Nephron (organoid): ENCODE results near the gene FEM1A.

Experiments used
- H3K27ac Mint-ChIP-seq, 3 experiments: 2 replicates each; pipeline ENCODE4 v1.8.0; 2020; ENCODE audit warnings: mixed read lengths in 3 of 3, mild to moderate bottlenecking in 2 of 3, moderate library complexity in 1 of 3
- H3K27me3 Mint-ChIP-seq: 2 replicates; pipeline ENCODE4 v1.8.0; 2021; ENCODE audit warnings: low read depth, mild to moderate bottlenecking, moderate library complexity, mixed read lengths
- H3K36me3 Mint-ChIP-seq: 2 replicates; pipeline ENCODE4 v1.8.0; 2020; ENCODE audit warnings: low read depth, mixed read lengths
- H3K4me1 Mint-ChIP-seq: 2 replicates; pipeline ENCODE4 v1.8.0; 2020; ENCODE audit warnings: mixed read lengths
- H3K4me3 Mint-ChIP-seq, 3 experiments: 2 replicates each; pipeline ENCODE4 v1.8.0; 2020; ENCODE audit warnings: mild to moderate bottlenecking in 3 of 3, mixed read lengths in 3 of 3, moderate library complexity in 2 of 3
- H3K9me3 Mint-ChIP-seq: 2 replicates; pipeline ENCODE4 v1.8.0; 2020; ENCODE audit warnings: mixed read lengths
- TF ChIP-seq, protein P1 (sequence below), 3 experiments: fragments of 200-600 bp; sonication (generic); IDR thresholded peaks; one replicate each; pipeline ENCODE4 v1.5.0; 2021; ENCODE audit warnings: antibody characterized with exemption in 3 of 3; ENCODE audit not compliant: unreplicated experiment in 3 of 3

FEM1A gene

GRCh38 chr19:4748185-4748584 lies 43.3 kb upstream of the FEM1A start:
- H3K36me3 Mint-ChIP-seq, result no peaks in the 10 kb centered on the region
- H3K27ac Mint-ChIP-seq, result no peak overlapping the region
- TF ChIP-seq, protein P1, sequence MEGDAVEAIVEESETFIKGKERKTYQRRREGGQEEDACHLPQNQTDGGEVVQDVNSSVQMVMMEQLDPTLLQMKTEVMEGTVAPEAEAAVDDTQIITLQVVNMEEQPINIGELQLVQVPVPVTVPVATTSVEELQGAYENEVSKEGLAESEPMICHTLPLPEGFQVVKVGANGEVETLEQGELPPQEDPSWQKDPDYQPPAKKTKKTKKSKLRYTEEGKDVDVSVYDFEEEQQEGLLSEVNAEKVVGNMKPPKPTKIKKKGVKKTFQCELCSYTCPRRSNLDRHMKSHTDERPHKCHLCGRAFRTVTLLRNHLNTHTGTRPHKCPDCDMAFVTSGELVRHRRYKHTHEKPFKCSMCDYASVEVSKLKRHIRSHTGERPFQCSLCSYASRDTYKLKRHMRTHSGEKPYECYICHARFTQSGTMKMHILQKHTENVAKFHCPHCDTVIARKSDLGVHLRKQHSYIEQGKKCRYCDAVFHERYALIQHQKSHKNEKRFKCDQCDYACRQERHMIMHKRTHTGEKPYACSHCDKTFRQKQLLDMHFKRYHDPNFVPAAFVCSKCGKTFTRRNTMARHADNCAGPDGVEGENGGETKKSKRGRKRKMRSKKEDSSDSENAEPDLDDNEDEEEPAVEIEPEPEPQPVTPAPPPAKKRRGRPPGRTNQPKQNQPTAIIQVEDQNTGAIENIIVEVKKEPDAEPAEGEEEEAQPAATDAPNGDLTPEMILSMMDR (IDR thresholded peaks at IDR 0.05; ENCODE audit: unreplicated experiment in 3 of 3), result no peak
- H3K27me3 Mint-ChIP-seq, result peaks cover 10% of the 10 kb centered on the region
- no peaks in the 10 kb centered on the region for H3K9me3 Mint-ChIP-seq
- no peak overlapping the region for H3K4me3 Mint-ChIP-seq
- H3K4me1 Mint-ChIP-seq, result peaks cover 37% of the 10 kb centered on the region

- Mint-ChIP-seq H3K9me3 (no peaks in the 10 kb centered on the region), H3K36me3 (no peaks in the 10 kb centered on the region), H3K4me3 (no peak overlapping the region), H3K27me3 (peaks cover 10% of the 10 kb centered on the region), H3K27ac (no peak overlapping the region), H3K4me1 (peaks cover 33% of the 10 kb centered on the region)
- TF ChIP-seq, protein P1 (IDR thresholded peaks at IDR 0.05; ENCODE audit: unreplicated experiment in 3 of 3), result no peak
These were observed 42.9 kb upstream of the FEM1A start for GRCh38 chr19:4748589-4748988.

GRCh38 chr19:4749870-4750590 lies 41.5 kb upstream of the FEM1A start:
- Mint-ChIP-seq H3K9me3 (no peaks in the 10 kb centered on the region), H3K27ac (peak overlapping the region; percentile 10 to 20 (median 19)), H3K27me3 (peaks cover 10% of the 10 kb centered on the region)

DNA sequence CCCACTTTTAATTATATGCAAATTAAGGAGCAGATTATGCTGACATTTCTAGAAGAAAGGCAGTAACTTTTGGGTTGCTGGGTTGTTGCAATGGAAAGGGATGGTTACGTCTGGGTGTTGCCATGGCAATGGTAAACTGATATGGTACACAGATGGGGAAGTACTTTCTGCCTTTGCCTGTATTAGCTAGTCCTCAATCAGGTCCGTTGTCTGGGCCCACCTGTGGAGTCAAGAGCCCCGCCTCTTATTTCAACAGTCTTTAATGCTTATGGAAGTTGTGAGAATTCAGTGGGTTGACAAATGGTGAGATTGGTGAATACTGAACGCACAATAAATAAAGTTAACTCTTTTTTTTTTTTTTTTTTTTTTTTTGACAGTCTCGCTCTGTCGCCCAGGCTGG lies 37.3 kb upstream of the FEM1A start:
- Mint-ChIP-seq H3K27me3 (peaks cover 28% of the 10 kb centered on the region), H3K9me3 (peaks cover 4% of the 10 kb centered on the region), H3K27ac (no peak overlapping the region), H3K4me3 (no peak overlapping the region), H3K36me3 (no peaks in the 10 kb centered on the region), H3K4me1 (peaks cover 8% of the 10 kb centered on the region)
- TF ChIP-seq, protein P1 (IDR thresholded peaks at IDR 0.05; ENCODE audit: unreplicated experiment in 3 of 3), result no peak

More at GRCh38 chr19:4749870-4750590, 41.5 kb upstream of the FEM1A start:
- Mint-ChIP-seq H3K4me1 (peaks cover 28% of the 10 kb centered on the region), H3K4me3 (peak overlapping the region in 1 of 3 experiments; percentile 3), H3K36me3 (no peaks in the 10 kb centered on the region)
- TF ChIP-seq, protein P1 (IDR thresholded peaks at IDR 0.05; ENCODE audit: unreplicated experiment in 3 of 3), result no peak

- peaks cover 25% of the 10 kb centered on the region for H3K27me3 Mint-ChIP-seq
- no peaks in the 10 kb centered on the region for H3K36me3 Mint-ChIP-seq
- TF ChIP-seq, protein P1 (IDR thresholded peaks at IDR 0.05; ENCODE audit: unreplicated experiment in 3 of 3), result no peak
- no peak overlapping the region for H3K27ac Mint-ChIP-seq
- H3K9me3 Mint-ChIP-seq, result peaks cover 4% of the 10 kb centered on the region
- H3K4me1 Mint-ChIP-seq, result no peaks in the 10 kb centered on the region
- H3K4me3 Mint-ChIP-seq, result no peak overlapping the region
These were observed 36.1 kb upstream of the FEM1A start for GRCh38 chr19:4755459-4755858.

DNA sequence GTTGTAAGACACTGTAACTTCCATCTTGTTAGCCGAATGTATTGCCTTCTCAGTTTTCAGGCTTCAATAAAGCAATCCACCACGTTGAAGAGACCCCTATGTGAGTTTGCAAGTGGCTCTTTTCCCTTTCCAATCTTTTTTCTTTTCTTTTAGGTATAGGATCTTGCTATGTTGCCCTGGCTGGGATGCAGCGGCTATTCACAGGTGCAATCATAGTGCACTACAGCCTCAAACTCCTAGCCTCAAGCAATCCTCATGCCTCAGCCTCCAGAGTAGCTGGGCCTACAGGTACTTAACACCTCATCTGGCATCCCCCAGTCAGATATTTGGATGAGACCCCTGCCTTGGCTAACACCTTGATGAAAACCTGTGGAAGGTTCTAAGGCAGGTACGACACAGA lies 33.5 kb upstream of the FEM1A start:
- TF ChIP-seq, protein P1 (IDR thresholded peaks at IDR 0.05; ENCODE audit: unreplicated experiment in 3 of 3), result no peak
- Mint-ChIP-seq H3K27me3 (peaks cover 35% of the 10 kb centered on the region), H3K9me3 (peaks cover 4% of the 10 kb centered on the region), H3K4me3 (peak overlapping the region in 2 of 3 experiments; percentile 12 to 20), H3K27ac (no peak overlapping the region), H3K4me1 (no peaks in the 10 kb centered on the region), H3K36me3 (no peaks in the 10 kb centered on the region)
